HepG2 (cell line): ENCODE measurements around the gene SRD5A1. TPM values are rescaled to one million over a fixed set of nuclear protein-coding genes. Genes with fewer than 3 reads are reported as not detected.
A peak's percentile ranks its signal among the peaks of the same experiment; 100 is the strongest.

Experiments used
- ATF7 ChIP-seq, 2 experiments: fragments of 450-650 bp in 1 of 2; sonication (generic) in 1 of 2; formaldehyde crosslinking in 1 of 2; IDR thresholded peaks; 2 replicates each; pipeline versions ENCODE4 v1.4.0 to v1.6.1; 2016 to 2020; ENCODE audit warnings: antibody characterized with exemption in 1 of 2, mild to moderate bottlenecking in 1 of 2, missing genetic modification reagents in 1 of 2
- CREB3 ChIP-seq: sonication (generic); formaldehyde crosslinking; IDR thresholded peaks from 2 replicates; pipeline ENCODE4 v1.5.0; 2020; ENCODE audit warnings: missing genetic modification reagents
- DNMT3B ChIP-seq: conservative IDR thresholded peaks from 2 replicates; pipeline ENCODE4 v1.6.1; 2016; ENCODE audit warnings: missing biosample characterization, control low read depth
- HES4 ChIP-seq: sonication (generic); formaldehyde crosslinking; IDR thresholded peaks from 2 replicates; pipeline ENCODE4 v1.9.0; 2021; ENCODE audit warnings: mild to moderate bottlenecking, missing genetic modification reagents, borderline replicate concordance
- HNF1A ChIP-seq, 2 experiments: sonication (generic) in 1 of 2; formaldehyde crosslinking in 1 of 2; IDR thresholded peaks; 2 replicates each; pipeline versions ENCODE4 v1.4.0 to v1.6.1; 2016 to 2020; ENCODE audit warnings: borderline replicate concordance in 1 of 2, low read depth in 1 of 2, mild to moderate bottlenecking in 1 of 2, missing genetic modification reagents in 1 of 2
- MATR3 ChIP-seq: sonication (generic); formaldehyde crosslinking; IDR thresholded peaks from 2 replicates; pipeline ENCODE4 v1.4.0; 2020; ENCODE audit warnings: missing genetic modification reagents
- MYNN ChIP-seq: sonication (generic); formaldehyde crosslinking; IDR thresholded peaks from 2 replicates; pipeline ENCODE4 v1.4.0; 2020; ENCODE audit warnings: mild to moderate bottlenecking, low read depth, missing genetic modification reagents
- NFIB ChIP-seq: sonication (generic); formaldehyde crosslinking; IDR thresholded peaks from 2 replicates; pipeline ENCODE4 v1.9.0; 2021; ENCODE audit warnings: missing genetic modification reagents, mild to moderate bottlenecking, borderline replicate concordance
- PATZ1 ChIP-seq: sonication (generic); formaldehyde crosslinking; IDR thresholded peaks from 2 replicates; pipeline ENCODE4 v1.4.0; 2020; ENCODE audit warnings: missing genetic modification reagents
- PLRG1 ChIP-seq: fragments of 450-650 bp; conservative IDR thresholded peaks from 2 replicates; pipeline ENCODE4 v1.6.1; 2016
- ZBTB38 ChIP-seq: sonication (generic); formaldehyde crosslinking; IDR thresholded peaks from 2 replicates; pipeline ENCODE4 v1.5.1; 2020; ENCODE audit warnings: mild to moderate bottlenecking, missing genetic modification reagents
- ZNF264 ChIP-seq: sonication (generic); formaldehyde crosslinking; IDR thresholded peaks from 2 replicates; pipeline ENCODE4 v1.4.0; 2020; ENCODE audit warnings: missing genetic modification reagents
- ZNF335 ChIP-seq: sonication (generic); formaldehyde crosslinking; IDR thresholded peaks from 2 replicates; pipeline ENCODE4 v1.4.0; 2020; ENCODE audit warnings: missing genetic modification reagents
- ZNF34 ChIP-seq: sonication (generic); formaldehyde crosslinking; IDR thresholded peaks from 2 replicates; pipeline ENCODE4 v1.4.0; 2020; ENCODE audit warnings: mild to moderate bottlenecking, missing genetic modification reagents, borderline replicate concordance
- ZNF354B ChIP-seq: sonication (generic); formaldehyde crosslinking; IDR thresholded peaks from 2 replicates; pipeline ENCODE4 v1.8.0; 2022; ENCODE audit warnings: mild to moderate bottlenecking, missing genetic modification reagents
- ZNF451 ChIP-seq: sonication (generic); formaldehyde crosslinking; IDR thresholded peaks from 2 replicates; pipeline ENCODE4 v1.5.0; 2020; ENCODE audit warnings: mild to moderate bottlenecking, missing genetic modification reagents
- ZNF550 ChIP-seq: sonication (generic); formaldehyde crosslinking; IDR thresholded peaks from 2 replicates; pipeline ENCODE4 v1.4.0; 2020; ENCODE audit warnings: mild to moderate bottlenecking, missing genetic modification reagents, borderline replicate concordance
- ZNF678 ChIP-seq: sonication (generic); formaldehyde crosslinking; IDR thresholded peaks from 2 replicates; pipeline ENCODE4 v1.4.0; 2020; ENCODE audit warnings: mild to moderate bottlenecking, missing genetic modification reagents
- ZNF761 ChIP-seq: sonication (generic); formaldehyde crosslinking; conservative IDR thresholded peaks from 2 replicates; pipeline ENCODE4 v1.4.0; 2020; ENCODE audit warnings: mild to moderate bottlenecking, missing genetic modification reagents
- ZNF776 ChIP-seq: sonication (generic); formaldehyde crosslinking; IDR thresholded peaks from 2 replicates; pipeline ENCODE4 v1.4.0; 2020; ENCODE audit warnings: mild to moderate bottlenecking, missing genetic modification reagents
- ZSCAN31 ChIP-seq: sonication (generic); formaldehyde crosslinking; IDR thresholded peaks from 2 replicates; pipeline ENCODE4 v1.5.0; 2020; ENCODE audit warnings: low read depth, mild to moderate bottlenecking, missing genetic modification reagents
- polyA plus RNA-seq, 8 experiments: library from polyadenylated mRNA; depleted of rRNA in 3 of 8; stranded (reverse) in 7 of 8; unstranded in 1 of 8; fragments of >200 nt; fragmentation: Illumina TruSeq in 4 of 8; extraction: Trizol in 4 of 8; gene quantifications; 2 replicates each; pipeline versions ENCODE4 v1.2.1 to v1.2.3, GENCODE V29; 2011 to 2016; ENCODE audit warnings: low read depth in 4 of 8, missing spikeins in 1 of 8, mixed read lengths in 1 of 8; ENCODE audit not compliant: insufficient read depth in 1 of 8
- total RNA-seq, 5 experiments: library from RNA; depleted of rRNA; stranded (reverse); fragments of >200 nt; fragmentation: Illumina TruSeq; extraction: Trizol; gene quantifications; 2 replicates each; pipeline ENCODE4 v1.2.3, GENCODE V29; 2016; ENCODE audit warnings: low read depth in 1 of 5

SRD5A1 gene
- total and polyA plus RNA-seq, 2 of the 13 experiments (the other 11 are each of a cell fraction or from before 2014, with no cell fraction given) = 6.1 to 9.9 TPM

- no peak for TF ChIP-seq HNF1A (IDR thresholded peaks at IDR 0.05; ENCODE audit: low read depth)
- peak; percentile 69 for TF ChIP-seq HNF1A (CRISPR knock-in tag; IDR thresholded peaks at IDR 0.05; ENCODE audit: borderline replicate concordance)
- peak; percentile 92 for TF ChIP-seq ZNF761 (CRISPR knock-in tag)
- no peak for TF ChIP-seq ATF7 (IDR thresholded peaks at IDR 0.05)
- TF ChIP-seq ATF7 (CRISPR knock-in tag; IDR thresholded peaks at IDR 0.05) = 0 out of 2 replicates have a peak, but pooled peaks have one; percentile 21
- TF ChIP-seq ZNF264 = 0 out of 2 replicates have a peak, but pooled peaks have one; percentile 65
- TF ChIP-seq ZBTB38 = peak; percentile 45; the same call in 1 of the 2 replicates
- no peak for TF ChIP-seq DNMT3B
- no peak; the same call in 1 of the 2 replicates for TF ChIP-seq ZNF335 (CRISPR knock-in tag)
- no peak for TF ChIP-seq MATR3 (CRISPR knock-in tag)
- TF ChIP-seq ZNF550 (CRISPR knock-in tag) = no peak
- no peak for TF ChIP-seq NFIB (CRISPR knock-in tag)
- TF ChIP-seq ZSCAN31 (CRISPR knock-in tag) = peak; percentile 66
- TF ChIP-seq CREB3 (CRISPR knock-in tag) = peak; percentile 62; the same call in 1 of the 2 replicates
- 0 out of 2 replicates have a peak, but pooled peaks have one; percentile 17 for TF ChIP-seq ZNF354B
- peak; percentile 80 for TF ChIP-seq ZNF776 (CRISPR knock-in tag)
- TF ChIP-seq ZNF34 = 0 out of 2 replicates have a peak, but pooled peaks have one; percentile 84
- no peak for TF ChIP-seq PLRG1
- peak; percentile 33; the same call in 1 of the 2 replicates for TF ChIP-seq ZNF451 (CRISPR knock-in tag)
- no peak for TF ChIP-seq MYNN (CRISPR knock-in tag)
- TF ChIP-seq PATZ1 (CRISPR knock-in tag) = peak; percentile 89
- TF ChIP-seq ZNF678 (CRISPR knock-in tag) = peak; percentile 94
- TF ChIP-seq HES4 (CRISPR knock-in tag) = peak; percentile 98
These were observed 79.5 kb downstream of the SRD5A1 start (continued) for GRCh38 chr5:6712577-6713273.
